Measurements from ENCODE around the gene LATS1.
A peak's percentile ranks its signal among the peaks of the same experiment; 100 is the strongest.
"Not testable (repeated sequence)": the region's sequence is repeated elsewhere in the genome, so short reads cannot be mapped to it uniquely, and the experiment has no call there.

The LATS1 gene

DNA sequence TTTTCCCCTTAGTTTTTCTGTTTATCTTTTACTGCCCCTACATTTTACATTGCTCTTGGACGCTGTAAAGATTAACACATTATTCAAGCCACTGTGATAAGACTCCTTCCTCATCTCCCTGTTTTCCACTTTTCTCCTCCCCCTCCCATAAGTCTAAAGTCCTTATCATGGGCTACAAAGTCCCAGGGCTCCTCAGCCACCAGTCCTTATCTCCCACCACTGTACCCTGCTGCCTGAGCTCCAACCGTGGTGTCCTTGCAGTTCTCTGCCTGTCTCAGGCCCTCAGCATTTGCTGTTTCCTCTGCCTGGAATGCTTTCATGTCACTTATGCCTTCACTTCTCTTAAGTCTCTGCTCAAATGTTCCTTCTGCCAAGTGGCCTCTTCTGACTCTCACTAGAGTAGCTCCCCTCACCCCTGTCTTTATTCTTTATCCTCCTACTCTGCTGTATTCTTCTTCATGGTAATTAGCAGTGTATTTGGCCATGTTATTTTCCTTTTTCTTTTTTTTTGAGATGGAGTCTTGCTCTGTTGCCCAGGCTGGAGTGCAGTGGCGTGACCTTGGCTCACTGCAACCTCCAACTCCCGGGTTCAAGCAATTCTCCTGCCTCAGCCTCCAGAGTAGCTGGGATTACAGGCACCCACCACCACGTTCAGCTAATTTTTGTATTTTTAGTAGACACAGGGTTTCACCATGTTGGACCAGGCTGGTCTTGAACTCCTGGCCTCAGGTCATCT is 10.8 kb upstream of the LATS1 start:
- DNase-seq (ENCODE audit: low spot score), result no peak

DNA sequence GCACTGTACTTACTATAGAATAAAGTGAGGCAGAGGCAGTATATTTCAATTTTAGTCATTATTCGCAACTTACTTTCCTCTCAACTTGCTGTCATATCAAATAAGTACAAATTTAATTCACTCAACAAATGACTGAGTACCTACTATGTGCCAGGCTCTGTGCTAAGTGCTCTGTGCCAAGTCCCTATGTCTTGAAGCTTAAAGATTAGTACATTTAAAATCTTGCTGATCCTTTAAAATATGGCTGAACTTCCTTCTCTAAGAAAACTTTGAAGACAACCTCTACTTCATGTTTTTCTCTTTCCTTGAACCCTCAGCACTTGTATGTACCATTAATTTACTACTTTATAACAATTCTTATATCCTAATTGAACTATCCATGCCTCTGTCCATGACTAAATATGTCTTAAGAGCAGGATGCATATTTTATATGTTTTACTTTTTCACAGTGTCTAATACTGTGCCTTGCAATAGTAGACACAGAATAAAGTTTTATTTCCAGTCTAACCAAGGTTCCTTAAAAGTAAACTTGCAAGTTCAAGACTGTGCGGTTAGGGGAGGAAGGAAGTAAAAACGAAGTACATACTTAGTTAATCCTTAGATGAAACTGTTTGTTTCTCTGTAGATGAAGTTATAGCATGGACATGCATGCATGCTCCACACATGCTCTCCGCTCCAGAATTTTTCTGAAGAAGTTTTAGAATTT is 10.0 kb upstream of the LATS1 start:
- no peak for DNase-seq (ENCODE audit: low spot score)

- no peak for DNase-seq (ENCODE audit: low spot score)
Measured at GRCh38 chr6:149725785-149726184, 7.9 kb upstream of the LATS1 start.

- peak; percentile 35 for DNase-seq (ENCODE audit: low spot score)
Measured at GRCh38 chr6:149723771-149724417, 6.0 kb upstream of the LATS1 start.

DNA sequence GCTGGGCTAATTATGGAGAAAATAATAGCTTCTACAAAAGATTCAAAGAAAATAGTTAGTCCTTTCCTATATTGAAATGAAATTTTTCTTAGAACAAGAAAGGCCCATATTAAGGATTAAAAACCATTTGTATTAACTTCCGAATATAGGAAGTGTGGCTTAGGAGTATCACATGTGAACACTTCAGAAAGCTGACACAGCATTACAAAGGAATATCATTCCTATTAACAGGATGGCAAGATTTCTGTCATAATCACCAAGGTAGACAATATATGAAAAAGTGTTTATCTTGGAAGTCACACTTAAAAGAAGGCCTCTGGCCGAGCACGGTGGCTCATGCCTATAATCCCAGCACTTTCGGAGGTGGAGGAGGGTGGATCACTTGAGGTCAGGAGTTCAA is 5.4 kb upstream of the LATS1 start:
- DNase-seq (ENCODE audit: low spot score), result no peak

GRCh38 chr6:149719531-149719930 is 1.6 kb upstream of the LATS1 start:
- no peak for DNase-seq (ENCODE audit: low spot score)

- no peak for DNase-seq (ENCODE audit: low spot score)
Measured at GRCh38 chr6:149717255-149717587, 680 bp downstream of the LATS1 start.

DNA sequence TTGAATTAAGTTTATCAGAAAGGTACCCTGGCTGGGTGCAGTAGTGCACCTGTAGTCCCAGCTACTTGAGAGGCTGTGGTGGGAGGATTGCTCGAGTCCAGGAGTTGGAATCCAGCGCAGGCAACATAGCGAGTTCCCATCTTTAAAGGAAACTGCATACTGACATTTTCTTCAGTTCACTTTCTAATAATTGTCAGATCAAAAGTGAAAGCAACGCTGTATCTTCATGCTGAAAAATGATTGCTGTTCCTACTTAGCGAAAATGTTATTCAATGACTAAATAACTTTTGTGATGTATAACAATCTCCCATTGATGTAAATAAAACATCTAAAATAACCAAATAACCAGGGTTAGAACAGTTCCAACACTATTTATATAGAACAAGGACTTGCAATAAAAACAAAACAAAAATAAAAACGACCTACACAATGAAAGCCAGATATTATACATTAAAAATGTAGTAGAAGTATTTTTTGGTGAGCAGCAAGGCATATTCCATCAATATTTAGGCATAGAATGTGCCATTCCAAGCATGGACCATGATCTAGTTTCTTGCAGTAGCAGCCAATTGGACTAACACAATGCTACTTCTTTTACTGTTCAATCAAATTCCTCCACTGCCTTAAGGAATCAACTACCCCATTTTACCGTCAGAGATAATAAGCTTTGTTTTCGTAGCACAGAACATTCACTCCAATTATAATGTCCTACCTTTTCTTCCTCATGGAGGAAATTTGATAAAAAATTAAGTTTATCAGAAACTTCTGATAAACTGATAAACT is 1.5 kb downstream of the LATS1 start:
- DNase-seq (ENCODE audit: low spot score), result peak; percentile 8

DNA sequence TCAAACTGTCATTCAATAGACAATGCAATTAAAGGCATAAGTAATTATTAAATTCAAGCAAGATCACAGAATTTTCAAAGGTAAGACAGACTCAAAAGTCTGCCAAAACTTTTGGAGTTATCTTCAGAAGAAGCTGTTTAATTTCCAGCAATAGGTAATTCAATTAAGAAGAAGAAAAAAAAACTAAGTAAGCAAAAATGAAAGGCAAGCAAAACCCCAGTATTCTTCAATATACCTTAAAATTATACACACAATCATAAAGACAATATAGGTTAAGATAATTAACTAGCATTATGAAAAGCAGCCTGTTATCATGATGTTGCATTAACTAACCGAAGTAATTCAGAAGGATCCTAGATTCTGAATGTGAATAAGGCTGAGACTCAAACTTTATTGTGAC is 3.5 kb downstream of the LATS1 start:
- DNase-seq (ENCODE audit: low spot score), result no peak

DNA sequence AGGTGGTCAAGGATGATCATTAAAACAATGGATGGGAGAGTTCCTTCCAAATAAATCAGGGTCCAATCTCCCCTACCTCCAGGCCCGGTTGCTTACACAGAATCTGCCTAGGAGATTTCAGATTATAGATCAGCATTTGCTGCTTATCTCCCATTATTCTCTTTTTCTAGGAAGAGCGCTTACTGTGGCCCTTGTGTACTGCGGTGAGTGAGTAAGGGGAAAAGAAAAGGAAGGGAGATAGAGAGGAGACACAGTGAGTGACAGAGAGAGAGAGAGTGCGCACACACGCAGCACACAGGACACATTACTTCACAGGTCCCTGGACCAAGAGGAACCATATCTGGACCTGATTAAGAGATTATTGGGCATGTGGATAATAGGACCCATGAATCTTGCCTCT is 6.2 kb downstream of the LATS1 start:
- DNase-seq (ENCODE audit: low spot score), result no peak

DNA sequence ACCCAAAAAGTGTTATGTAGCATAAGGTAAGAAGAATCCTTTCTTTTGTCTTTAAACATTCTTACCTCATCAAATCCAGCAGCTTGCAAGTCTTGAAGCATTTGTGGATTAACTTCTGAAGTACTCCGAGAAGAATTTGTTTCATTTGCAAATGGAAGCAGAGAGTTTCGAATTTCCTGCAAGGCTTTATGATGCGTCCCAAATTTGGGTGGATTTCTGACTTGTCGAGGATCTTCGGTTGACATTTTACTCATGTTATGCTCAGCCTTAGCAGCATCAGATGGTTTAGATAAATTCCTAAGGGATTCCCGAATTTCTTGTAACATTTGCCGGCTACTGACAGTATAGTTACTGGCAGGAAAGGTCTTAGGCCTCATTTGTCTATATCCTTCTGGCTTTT is 16.2 kb downstream of the LATS1 start:
- no peak for DNase-seq (ENCODE audit: low spot score)

DNA sequence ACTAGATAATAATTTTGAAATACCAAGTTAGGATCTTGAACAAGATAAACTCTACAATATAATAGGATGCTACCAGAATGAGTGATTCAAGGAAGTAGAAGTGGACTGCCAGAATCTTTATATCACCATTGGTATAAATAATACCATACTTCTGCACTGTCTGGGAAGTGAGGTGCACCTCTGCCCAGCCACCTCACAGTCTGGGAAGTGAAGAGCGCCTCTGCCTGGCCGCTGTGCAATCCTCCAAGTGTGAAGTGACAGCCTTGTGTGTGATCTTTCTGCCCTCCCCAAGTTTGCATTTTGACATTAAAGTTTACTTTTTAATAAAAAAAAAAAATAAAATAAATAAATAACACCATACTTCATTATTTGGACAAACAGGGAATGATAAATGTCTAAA is 18.8 kb downstream of the LATS1 start:
- DNase-seq (ENCODE audit: low spot score), result no peak

- no peak for DNase-seq (ENCODE audit: low spot score)
Measured at GRCh38 chr6:149698175-149698574, 19.7 kb downstream of the LATS1 start.

- DNase-seq (ENCODE audit: low spot score), result no peak
Measured at GRCh38 chr6:149696901-149697300, 21.0 kb downstream of the LATS1 start.

GRCh38 chr6:149694921-149695320 is 23.0 kb downstream of the LATS1 start:
- DNase-seq (ENCODE audit: low spot score), result no peak

DNA sequence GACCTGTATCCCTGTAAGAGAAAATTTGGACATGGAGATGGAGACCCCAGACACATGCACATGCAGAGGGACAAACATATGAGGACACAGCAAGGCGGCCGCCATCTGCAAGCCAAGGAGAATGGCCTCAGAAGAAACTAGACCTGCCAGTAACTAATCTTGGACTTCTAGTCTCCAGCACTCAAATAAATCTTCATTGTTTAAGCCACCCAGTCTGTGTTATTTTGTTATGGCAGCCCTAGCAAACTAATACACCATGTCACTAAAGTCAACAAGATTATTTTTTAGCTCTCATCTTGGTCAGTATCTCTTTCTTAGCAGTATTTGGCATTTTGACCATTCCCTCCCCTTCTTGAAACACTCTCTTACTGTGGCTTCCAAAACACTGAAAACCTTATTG is 26.7 kb downstream of the LATS1 start:
- DNase-seq (ENCODE audit: low spot score), result no peak

- no peak for DNase-seq (ENCODE audit: low spot score)
Measured at GRCh38 chr6:149686230-149686629, 31.7 kb downstream of the LATS1 start.

GRCh38 chr6:149683256-149683859 is 34.5 kb downstream of the LATS1 start:
- no peak for DNase-seq (ENCODE audit: low spot score)

DNA sequence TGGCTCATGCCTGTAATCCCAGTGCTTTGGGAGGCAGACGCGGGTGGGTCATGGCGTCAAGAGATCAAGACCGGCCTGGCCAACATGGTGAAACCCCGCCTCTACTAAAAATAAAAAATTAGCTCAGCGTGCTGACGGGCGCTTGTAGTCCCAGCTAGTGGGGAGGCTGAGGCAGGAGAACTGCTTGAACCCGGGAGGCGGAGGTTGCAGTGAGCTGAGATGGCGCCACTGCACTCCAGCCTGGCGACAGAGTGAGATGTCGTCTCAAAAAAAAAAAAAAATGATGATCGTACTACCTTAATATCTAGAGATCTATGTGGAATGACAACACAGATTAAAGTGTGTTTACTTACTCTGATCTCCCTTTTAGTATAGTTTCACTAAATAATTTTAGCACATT is 36.1 kb downstream of the LATS1 start:
- not testable (repeated sequence) for DNase-seq (ENCODE audit: low spot score)

- DNase-seq (ENCODE audit: low spot score), result no peak
Measured at GRCh38 chr6:149681209-149681608, 36.7 kb downstream of the LATS1 start.

DNA sequence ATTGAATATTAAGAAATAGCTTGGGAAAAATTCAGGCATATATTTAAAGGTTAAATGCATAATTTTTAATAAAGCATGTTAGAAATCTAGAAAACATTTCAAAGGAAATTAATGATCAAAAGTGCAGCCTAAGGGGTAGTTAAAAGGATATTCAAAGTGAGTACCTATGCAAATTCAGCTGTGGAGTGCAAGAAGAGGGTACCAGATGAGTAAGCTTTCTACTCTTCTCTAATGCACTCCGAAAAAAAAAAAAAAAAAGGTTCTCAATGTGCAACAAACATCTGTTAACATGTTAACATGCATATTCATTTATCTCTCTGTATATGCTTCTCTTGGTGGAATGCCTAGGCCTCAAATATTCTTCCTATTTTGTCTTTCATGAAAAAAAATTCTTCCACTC is 37.4 kb downstream of the LATS1 start:
- no peak for DNase-seq (ENCODE audit: low spot score)

- not testable (repeated sequence) for DNase-seq (ENCODE audit: low spot score)
Measured at GRCh38 chr6:149672265-149672664, 45.6 kb downstream of the LATS1 start.

All from germinal center (tissue), 1 donor.